ENCODE measurements around the gene MYO18A. TPM values are rescaled to one million over a fixed set of nuclear protein-coding genes. Genes with fewer than 3 reads are reported as not detected.
A peak's percentile ranks its signal among the peaks of the same experiment; 100 is the strongest.

MYO18A gene
- total and polyA plus RNA-seq, 12 donors, result 61.4 to 442 (median 327) TPM

- peaks cover 0 to 90% (median 29%) of the 10 kb centered on the region in 9 donors for H3K36me3 ChIP-seq
- 93 to 94% methylated on average over 7 of the region's 7 CpGs for WGBS, 2 donors
- TF ChIP-seq CTCF (IDR thresholded peaks at IDR 0.05), result no peak
- intact Hi-C loops (cut with DNase I), result no loop called here
- DNase-seq, result no peak
- no peak overlapping the region for H3K4me3 ChIP-seq
- ATAC-seq, result no peak
- H3K27me3 ChIP-seq, result no peaks in the 10 kb centered on the region
- peak overlapping the region in 1 of 10 donors; percentile 60 for H3K27ac ChIP-seq
- no peaks in the 10 kb centered on the region for H3K9me3 ChIP-seq
- H3K4me1 ChIP-seq, result peaks cover 3 to 41% (median 14%) of the 10 kb centered on the region in 9 donors
Observed at GRCh38 chr17:29077320-29077719, 102.9 kb downstream of the MYO18A start.

- 63 to 79% methylated on average over 7 of the region's 7 CpGs for WGBS, 2 donors
- TF ChIP-seq CTCF (IDR thresholded peaks at IDR 0.05), result no peak
- Histone ChIP-seq H3K9me3 (no peaks in the 10 kb centered on the region), H3K27ac (peak overlapping the region in 1 of 10 donors; percentile 60), H3K36me3 (peaks cover 0 to 84% (median 23%) of the 10 kb centered on the region in 9 donors), H3K27me3 (no peaks in the 10 kb centered on the region), H3K4me1 (peaks cover 3 to 41% (median 14%) of the 10 kb centered on the region in 9 donors), H3K4me3 (no peak overlapping the region)
- DNase-seq (no peak), ATAC-seq (peak in 1 of 8 donors; percentile 4)
- intact Hi-C loops (cut with DNase I), result no loop called here
Observed at GRCh38 chr17:29076722-29077121, 103.5 kb downstream of the MYO18A start.

GRCh38 chr17:29076087-29076486 lies 104.1 kb downstream of the MYO18A start:
- DNase-seq (no peak), ATAC-seq (no peak)
- no peak overlapping the region for H3K4me3 ChIP-seq
- intact Hi-C loops (cut with DNase I), result no loop called here
- peaks cover 0 to 77% (median 20%) of the 10 kb centered on the region in 9 donors for H3K36me3 ChIP-seq
- H3K27me3 ChIP-seq, result no peaks in the 10 kb centered on the region
- H3K9me3 ChIP-seq, result no peaks in the 10 kb centered on the region
- TF ChIP-seq CTCF (IDR thresholded peaks at IDR 0.05), result no peak
- WGBS, 2 donors, result 69 to 73% methylated on average over 6 of the region's 6 CpGs
- peaks cover 3 to 41% (median 15%) of the 10 kb centered on the region in 9 donors for H3K4me1 ChIP-seq
- H3K27ac ChIP-seq, result no peak overlapping the region

- Histone ChIP-seq H3K27ac (peak overlapping the region in 2 of 10 donors; percentile 31 to 51), H3K27me3 (no peaks in the 10 kb centered on the region), H3K4me3 (no peak overlapping the region), H3K4me1 (peaks cover 3 to 56% (median 28%) of the 10 kb centered on the region in 9 donors), H3K36me3 (peaks cover 0 to 61% (median 10%) of the 10 kb centered on the region in 9 donors), H3K9me3 (no peaks in the 10 kb centered on the region)
- peak; percentile 33 to 47 for DNase-seq
- peak; percentile 27 to 79 (median 56) for ATAC-seq
- 55 to 57% methylated on average over 12 of the region's 12 CpGs for WGBS, 2 donors
- intact Hi-C loops (cut with DNase I), result no loop called here
- TF ChIP-seq CTCF (IDR thresholded peaks at IDR 0.05), result no peak
Observed at GRCh38 chr17:29074488-29074887, 105.7 kb downstream of the MYO18A start.

All from heart right ventricle (tissue), 16 donors.